H1 (cell line): ENCODE measurements around the gene POLR3C. TPM values are rescaled to one million over a fixed set of nuclear protein-coding genes. Genes with fewer than 3 reads are reported as not detected.

Source experiments
- BCL11A ChIP-seq, 2 experiments: IDR thresholded peaks; one replicate each; pipeline ENCODE4 v1.6.1; 2011; ENCODE audit warnings: low read depth in 2 of 2, low read length in 2 of 2, mild to moderate bottlenecking in 2 of 2
- CHD2 ChIP-seq: IDR thresholded peaks from 2 replicates; pipeline ENCODE4 v1.6.1; 2012; ENCODE audit warnings: low read length, improper control_type of control experiment
- CREB1 ChIP-seq: IDR thresholded peaks from 2 replicates; pipeline ENCODE4 v1.6.1; 2012; ENCODE audit warnings: inconsistent platforms
- EGR1 ChIP-seq: IDR thresholded peaks from 2 replicates; pipeline ENCODE4 v1.6.1; 2011; ENCODE audit warnings: low read depth, low read length, borderline replicate concordance
- GABPA ChIP-seq: IDR thresholded peaks from 2 replicates; pipeline ENCODE4 v1.6.1; 2011; ENCODE audit warnings: mild to moderate bottlenecking, low read length, moderate library complexity, borderline replicate concordance; ENCODE audit not compliant: insufficient read depth
- GTF2F1 ChIP-seq: IDR thresholded peaks from 2 replicates; pipeline ENCODE4 v1.6.1; 2012; ENCODE audit warnings: low read depth, low read length, improper control_type of control experiment, borderline replicate concordance
- HDAC6 ChIP-seq: IDR thresholded peaks from one replicate; pipeline ENCODE4 v1.7.1; 2012; ENCODE audit warnings: low read depth, mild to moderate bottlenecking, inconsistent platforms, low read length, moderate library complexity
- KDM1A ChIP-seq: fragments of 200-600, 300-600 bp; sonication (generic); IDR thresholded peaks from 2 replicates; pipeline ENCODE4 v1.7.1; 2016; ENCODE audit warnings: mild to moderate bottlenecking, low read length, borderline replicate concordance
- KDM5A ChIP-seq: fragments of 200-600 bp; IDR thresholded peaks from 2 replicates; pipeline ENCODE4 v1.7.1; 2012; ENCODE audit warnings: mild to moderate bottlenecking, low read length, inconsistent platforms, mixed read lengths
- MAFK ChIP-seq: IDR thresholded peaks from 2 replicates; pipeline ENCODE4 v1.6.1; 2012; ENCODE audit warnings: low read depth, mild to moderate bottlenecking, improper control_type of control experiment, low read length
- NANOG ChIP-seq: IDR thresholded peaks from 2 replicates; pipeline ENCODE4 v1.6.1; 2011; ENCODE audit warnings: low read length, low read depth, mild to moderate bottlenecking, inconsistent platforms; ENCODE audit not compliant: insufficient read depth, poor library complexity, severe bottlenecking
- NRF1 ChIP-seq: IDR thresholded peaks from 2 replicates; pipeline ENCODE4 v1.6.1; 2011; ENCODE audit warnings: mild to moderate bottlenecking, low read depth, low read length, improper control_type of control experiment
- POU5F1 ChIP-seq: IDR thresholded peaks from 2 replicates; pipeline ENCODE4 v1.6.1; 2011; ENCODE audit warnings: low read depth, mild to moderate bottlenecking, low read length, moderate library complexity
- SIN3A ChIP-seq, 2 experiments: IDR thresholded peaks in 1 of 2; conservative IDR thresholded peaks in 1 of 2; 2 replicates each; pipeline ENCODE4 v1.6.1; 2011 to 2012; ENCODE audit warnings: low read length in 2 of 2, improper control_type of control experiment in 1 of 2, low read depth in 1 of 2, mild to moderate bottlenecking in 1 of 2
- SP2 ChIP-seq: IDR thresholded peaks from 2 replicates; pipeline ENCODE4 v1.6.1; 2012; ENCODE audit warnings: mild to moderate bottlenecking, low read length, inconsistent platforms
- SP4 ChIP-seq: IDR thresholded peaks from 2 replicates; pipeline ENCODE4 v1.6.1; 2012; ENCODE audit warnings: low read length, inconsistent platforms
- SRF ChIP-seq: IDR thresholded peaks from 2 replicates; pipeline ENCODE4 v1.6.1; 2011; ENCODE audit warnings: mild to moderate bottlenecking, low read depth, low read length, moderate library complexity
- TAF1 ChIP-seq: IDR thresholded peaks from 2 replicates; pipeline ENCODE4 v1.6.1; 2011; ENCODE audit warnings: mild to moderate bottlenecking, low read depth, low read length
- TCF12 ChIP-seq: IDR thresholded peaks from 2 replicates; pipeline ENCODE4 v1.6.1; 2011; ENCODE audit warnings: low read depth, mild to moderate bottlenecking, low read length
- YY1 ChIP-seq: IDR thresholded peaks from 2 replicates; pipeline ENCODE4 v1.6.1; 2011; ENCODE audit warnings: low read depth, mild to moderate bottlenecking, low read length
- polyA plus RNA-seq, 7 experiments: library from polyadenylated mRNA; depleted of rRNA in 3 of 7; stranded (reverse) in 5 of 7; unstranded in 2 of 7; fragments of >200 nt in 5 of 7; fragments of 200-250 nt in 2 of 7; gene quantifications; 1 replicate in 5 of 7; 2 replicates in 1 of 7; 4 replicates in 1 of 7; pipeline versions ENCODE4 v1.2.1 to v1.2.3, GENCODE V29; 2011 to 2013; ENCODE audit warnings: missing spikeins in 2 of 7, mixed read lengths in 2 of 7
- total RNA-seq: library from RNA; stranded (reverse); fragmentation: NEBNext Ultra II Directional; extraction: Animal tissue kit (Norgen Biotek cat#: 25700); gene quantifications from 2 replicates; pipeline ENCODE4 v1.2.1, GENCODE V29; 2021
- TF ChIP-seq, protein P1 (sequence below): IDR thresholded peaks from 2 replicates; pipeline ENCODE4 v1.6.1; 2012; ENCODE audit warnings: inconsistent platforms
- TF ChIP-seq, protein P2 (sequence below): IDR thresholded peaks from 2 replicates; pipeline ENCODE4 v1.6.1; 2012; ENCODE audit warnings: low read length, inconsistent platforms
- TF ChIP-seq, protein P3 (sequence below): IDR thresholded peaks from 2 replicates; pipeline ENCODE4 v1.6.1; 2011; ENCODE audit warnings: low read length, improper control_type of control experiment

Gene POLR3C
- total and polyA plus RNA-seq, 2 of the 8 experiments (the other 6 are each of a cell fraction or from before 2014, with no cell fraction given) = 26.8 TPM

DNA sequence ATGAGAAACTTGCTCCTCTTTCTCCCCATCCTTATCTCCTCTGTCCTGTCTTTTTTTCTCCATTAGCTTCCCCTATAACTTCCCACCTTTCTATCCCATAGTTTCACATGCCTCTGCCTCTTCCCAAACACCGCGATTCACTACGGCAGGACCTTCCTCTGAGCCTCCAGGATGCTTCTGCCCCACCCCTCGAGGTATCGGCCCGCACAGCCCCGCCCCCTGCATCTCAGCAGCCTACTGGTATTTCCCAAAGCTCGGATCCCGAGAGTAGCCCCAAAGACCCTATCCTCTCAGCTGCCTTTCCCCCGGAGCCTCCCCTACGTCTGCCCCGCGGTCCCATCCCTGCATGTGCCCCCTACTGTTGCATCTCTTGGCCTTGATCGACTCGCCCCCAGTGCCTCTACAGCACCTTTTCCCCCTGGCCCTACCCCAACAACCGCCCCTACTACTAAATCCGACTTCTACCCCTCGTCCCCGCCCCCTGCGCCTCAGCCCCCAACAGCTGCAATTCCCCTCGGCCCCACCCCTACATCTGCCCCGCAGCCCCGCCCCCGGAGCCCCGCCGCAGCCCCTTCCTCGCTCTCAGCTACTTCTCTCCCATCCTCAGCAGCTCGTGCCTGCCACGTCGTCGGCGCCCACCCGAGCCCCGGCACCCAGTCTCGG is 34.4 kb downstream of the POLR3C start (continued):
- TF ChIP-seq SRF (no peak), SP2 (no peak), HDAC6 (no peak), POU5F1 (no peak), KDM5A (no peak), CHD2 (no peak), NRF1 (no peak), CREB1 (0 out of 2 replicates have a peak, but pooled peaks have one; percentile 14), SIN3A (conservative IDR thresholded peaks at IDR 0.05 in 1 of 2, IDR thresholded peaks at IDR 0.05 in 1 of 2; ENCODE audit: low read depth in 1 of 2, low read length in 2 of 2) (no peak), SP4 (no peak), GTF2F1 (no peak), BCL11A (IDR thresholded peaks at IDR 0.05; ENCODE audit: low read depth in 2 of 2, low read length in 2 of 2) (no peak), EGR1 (peak; percentile 6; the same call in 1 of the 2 replicates), TCF12 (no peak), TAF1 (no peak), YY1 (no peak), MAFK (no peak), NANOG (no peak), KDM1A (no peak), GABPA (no peak)
- TF ChIP-seq, protein P1, sequence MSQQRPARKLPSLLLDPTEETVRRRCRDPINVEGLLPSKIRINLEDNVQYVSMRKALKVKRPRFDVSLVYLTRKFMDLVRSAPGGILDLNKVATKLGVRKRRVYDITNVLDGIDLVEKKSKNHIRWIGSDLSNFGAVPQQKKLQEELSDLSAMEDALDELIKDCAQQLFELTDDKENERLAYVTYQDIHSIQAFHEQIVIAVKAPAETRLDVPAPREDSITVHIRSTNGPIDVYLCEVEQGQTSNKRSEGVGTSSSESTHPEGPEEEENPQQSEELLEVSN = no peak
- TF ChIP-seq, protein P2, sequence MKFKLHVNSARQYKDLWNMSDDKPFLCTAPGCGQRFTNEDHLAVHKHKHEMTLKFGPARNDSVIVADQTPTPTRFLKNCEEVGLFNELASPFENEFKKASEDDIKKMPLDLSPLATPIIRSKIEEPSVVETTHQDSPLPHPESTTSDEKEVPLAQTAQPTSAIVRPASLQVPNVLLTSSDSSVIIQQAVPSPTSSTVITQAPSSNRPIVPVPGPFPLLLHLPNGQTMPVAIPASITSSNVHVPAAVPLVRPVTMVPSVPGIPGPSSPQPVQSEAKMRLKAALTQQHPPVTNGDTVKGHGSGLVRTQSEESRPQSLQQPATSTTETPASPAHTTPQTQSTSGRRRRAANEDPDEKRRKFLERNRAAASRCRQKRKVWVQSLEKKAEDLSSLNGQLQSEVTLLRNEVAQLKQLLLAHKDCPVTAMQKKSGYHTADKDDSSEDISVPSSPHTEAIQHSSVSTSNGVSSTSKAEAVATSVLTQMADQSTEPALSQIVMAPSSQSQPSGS = no peak
- TF ChIP-seq, protein P3, sequence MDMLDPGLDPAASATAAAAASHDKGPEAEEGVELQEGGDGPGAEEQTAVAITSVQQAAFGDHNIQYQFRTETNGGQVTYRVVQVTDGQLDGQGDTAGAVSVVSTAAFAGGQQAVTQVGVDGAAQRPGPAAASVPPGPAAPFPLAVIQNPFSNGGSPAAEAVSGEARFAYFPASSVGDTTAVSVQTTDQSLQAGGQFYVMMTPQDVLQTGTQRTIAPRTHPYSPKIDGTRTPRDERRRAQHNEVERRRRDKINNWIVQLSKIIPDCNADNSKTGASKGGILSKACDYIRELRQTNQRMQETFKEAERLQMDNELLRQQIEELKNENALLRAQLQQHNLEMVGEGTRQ = no peak
